T47D (cell line): Measurements from ENCODE around the gene BORCS5.
"Not testable (repeated sequence)": the region's sequence is repeated elsewhere in the genome, so short reads cannot be mapped to it uniquely, and the experiment has no call there.

Experiments used
- DNase-seq, 2 experiments: peaks; one replicate each; pipeline versions ENCODE4 v3.0.0 to v3.0.0-alpha.2; 2011 to 2012; ENCODE audit warnings: low read depth in 1 of 2, low spot score in 1 of 2
- JUND ChIP-seq: IDR thresholded peaks from 2 replicates; pipeline ENCODE4 v1.6.1; 2012; ENCODE audit warnings: low read depth
- in situ Hi-C: cut with HindIII; loops from 2 replicates; pipeline ENCODE4 v1.10.0; 2016; ENCODE audit warnings: low sequenced_read_pairs, low pct_unique_long_range_greater_than_20kb

Gene BORCS5

GRCh38 chr12:12469386-12469785 lies 112.5 kb downstream of the BORCS5 start:
- DNase-seq = peak in 1 of 2 experiments; percentile 77
- TF ChIP-seq JUND = no peak
- in situ Hi-C loops = no loop called here

- no peak for TF ChIP-seq JUND
- DNase-seq = peak in 1 of 2 experiments; percentile 87
- in situ Hi-C loops = no loop called here
Measured at GRCh38 chr12:12470751-12471306, 114.0 kb downstream of the BORCS5 start.

GRCh38 chr12:12471982-12472961 lies 115.4 kb downstream of the BORCS5 start:
- in situ Hi-C loops, DNase-seq: not testable (repeated sequence)

- DNase-seq = no peak
- in situ Hi-C loops = no loop called here
- no peak for TF ChIP-seq JUND
Measured at GRCh38 chr12:12473223-12473622, 116.3 kb downstream of the BORCS5 start.

- TF ChIP-seq JUND = no peak
- DNase-seq = no peak
- in situ Hi-C loops = no loop called here
Measured at GRCh38 chr12:12474471-12474928, 117.6 kb downstream of the BORCS5 start.

- in situ Hi-C loops = no loop called here
- TF ChIP-seq JUND = no peak
- DNase-seq = no peak
Measured at GRCh38 chr12:12474931-12475795, 118.3 kb downstream of the BORCS5 start.

- in situ Hi-C loops = no loop called here
- TF ChIP-seq JUND = no peak
- no peak for DNase-seq
Measured at GRCh38 chr12:12476857-12477531, 120.1 kb downstream of the BORCS5 start.

- TF ChIP-seq JUND = no peak
- DNase-seq = no peak
- in situ Hi-C loops = no loop called here
Measured at GRCh38 chr12:12477532-12477890, 120.6 kb downstream of the BORCS5 start.

- no peak for DNase-seq
- in situ Hi-C loops = no loop called here
- no peak for TF ChIP-seq JUND
Measured at GRCh38 chr12:12480074-12480473, 123.2 kb downstream of the BORCS5 start.

GRCh38 chr12:12481631-12482030 lies 124.8 kb downstream of the BORCS5 start:
- in situ Hi-C loops = no loop called here
- no peak for TF ChIP-seq JUND
- DNase-seq = no peak

GRCh38 chr12:12482150-12482761 lies 125.4 kb downstream of the BORCS5 start:
- TF ChIP-seq JUND = no peak
- DNase-seq = no peak
- in situ Hi-C loops = no loop called here

- no peak for TF ChIP-seq JUND
- DNase-seq = no peak
- in situ Hi-C loops = no loop called here
Measured at GRCh38 chr12:12482959-12483358, 126.1 kb downstream of the BORCS5 start.
